Panc1 (cell line): ENCODE results near the gene MED13L. TPM values are rescaled to one million over a fixed set of nuclear protein-coding genes. Genes with fewer than 3 reads are reported as not detected.

Source experiments
- ATAC-seq: fragments of 200-7000 bp; cut with Tn5 transposase; 2 replicates; pipeline ENCODE4 v1.9.1; 2020; ENCODE audit warnings: mild to moderate bottlenecking, moderate library complexity
- BruUV-seq: library from RNA; stranded (reverse); fragments of 400-500 nt; replicated peaks from 2 replicates; lab custom pipeline; 2021; lab: Mats Ljungman, UMichigan
- CTCF ChIA-PET: fragments of 300-600 bp; sonication (Branson Sonifier 250); formaldehyde crosslinking; loops from one replicate; lab custom pipeline; 2022; ENCODE audit warnings: antibody characterized with exemption; lab: Charles Lee
- POLR2A ChIA-PET: fragments of 300-600 bp; sonication (Branson Sonifier 250); formaldehyde crosslinking; loops from one replicate; lab custom pipeline; 2022; ENCODE audit warnings: antibody characterized with exemption; lab: Charles Lee
- DNase-seq: peaks from one replicate; pipeline ENCODE4 v3.0.0-alpha.2; 2010; ENCODE audit warnings: low read depth, low spot score
- H3K27ac ChIP-seq: 2 replicates; pipeline ENCODE4 v1.5.1; 2011; ENCODE audit warnings: mild to moderate bottlenecking, low read length, inconsistent platforms
- H3K27me3 ChIP-seq: fragments of 200-500 bp; sonication (Bioruptor generic); 2 replicates; pipeline ENCODE4 v1.6.0; 2014; ENCODE audit warnings: low read length, inconsistent platforms; ENCODE audit not compliant: control insufficient read depth, insufficient read depth
- H3K36me3 ChIP-seq: fragments of 200-500 bp; sonication (Bioruptor generic); 2 replicates; pipeline ENCODE4 v1.5.1; 2014; ENCODE audit warnings: inconsistent platforms, mild to moderate bottlenecking, low read length, moderate library complexity; ENCODE audit not compliant: control insufficient read depth, insufficient read depth
- H3K4me1 ChIP-seq: 2 replicates; pipeline ENCODE4 v1.5.1; 2011; ENCODE audit warnings: inconsistent platforms, mild to moderate bottlenecking, low read length, moderate library complexity; ENCODE audit not compliant: control insufficient read depth, insufficient read depth
- H3K4me3 ChIP-seq, 2 experiments: 2 replicates each; pipeline ENCODE4 v1.5.1; 2011 to 2012; ENCODE audit warnings: low read depth in 2 of 2, low read length in 2 of 2, mild to moderate bottlenecking in 2 of 2, inconsistent platforms in 1 of 2, moderate library complexity in 1 of 2
- H3K9me3 ChIP-seq: fragments of 200-500 bp; sonication (Bioruptor generic); 2 replicates; pipeline ENCODE4 v1.5.1; 2014; ENCODE audit warnings: low read depth, mild to moderate bottlenecking, inconsistent platforms, low read length, moderate library complexity; ENCODE audit not compliant: control insufficient read depth, insufficient read depth
- CTCF ChIP-seq: fragments of 450-650 bp; IDR thresholded peaks from 2 replicates; pipeline ENCODE4 v1.5.1; 2017; ENCODE audit warnings: mild to moderate bottlenecking
- POLR2AphosphoS5 ChIP-seq: IDR thresholded peaks from 2 replicates; pipeline ENCODE4 v1.6.1; 2012; ENCODE audit warnings: mild to moderate bottlenecking, low read depth, low read length, moderate library complexity
- REST ChIP-seq, 2 experiments: IDR thresholded peaks; 2 replicates each; pipeline ENCODE4 v1.6.1; 2011 to 2012; ENCODE audit warnings: low read depth in 2 of 2, control low read depth in 1 of 2, low read length in 1 of 2, mild to moderate bottlenecking in 1 of 2, moderate library complexity in 1 of 2; ENCODE audit not compliant: insufficient read depth in 1 of 2
- SIN3A ChIP-seq: IDR thresholded peaks from 2 replicates; pipeline ENCODE4 v1.6.1; 2012; ENCODE audit warnings: low read depth, mild to moderate bottlenecking, low read length, moderate library complexity, borderline replicate concordance; ENCODE audit not compliant: insufficient read depth
- TCF7L2 ChIP-seq: IDR thresholded peaks from 2 replicates; pipeline ENCODE4 v1.6.1; 2011; ENCODE audit warnings: mild to moderate bottlenecking, low read depth, low read length, inconsistent platforms
- in situ Hi-C: cut with HindIII; loops from 2 replicates; pipeline ENCODE4 v1.10.0; 2016; ENCODE audit warnings: low sequenced_read_pairs, low pct_unique_long_range_greater_than_20kb
- intact Hi-C: fragments of 100-400 bp; cut with micrococcal nuclease; formaldehyde crosslinking; loops from one replicate; pipeline ENCODE4 v1.10.0; 2022; ENCODE audit not compliant: unreplicated experiment
- total RNA-seq: library from RNA; stranded (reverse); gene quantifications from one replicate; pipeline ENCODE4 v1.2.1, GENCODE V29; 2021; ENCODE audit not compliant: unreplicated experiment

MED13L gene
- total RNA-seq, 1 experiment from 2014 or later, result 170 TPM

GRCh38 chr12:116319233-116319897 is 41.9 kb upstream of the MED13L start:
- 0 out of 2 replicates have a peak overlapping the region, but pooled peaks have one; percentile 13 for H3K27ac ChIP-seq
- no peak for DNase-seq
- H3K9me3 ChIP-seq, result no peaks in the 10 kb centered on the region
- ATAC-seq, result no peak
- in situ Hi-C loops (no loop called here), intact Hi-C loops (no loop called here)
- H3K4me1 ChIP-seq, result no peaks in the 10 kb centered on the region
- CTCF ChIA-PET, result no interaction called here
- POLR2A ChIA-PET, result no interaction called here
- H3K27me3 ChIP-seq, result no peaks in the 10 kb centered on the region
- H3K36me3 ChIP-seq, result no peaks in the 10 kb centered on the region
- no peak for TF ChIP-seq TCF7L2
- no peak for TF ChIP-seq REST (IDR thresholded peaks at IDR 0.05; ENCODE audit: insufficient read depth in 1 of 2, low read depth in 2 of 2, low read length in 1 of 2)
- TF ChIP-seq POLR2AphosphoS5, result no peak
- no peak for TF ChIP-seq SIN3A
- no peak for TF ChIP-seq CTCF
- BruUV-seq, result no TSS peak
- H3K4me3 ChIP-seq, result no peak overlapping the region

- intact Hi-C loops (no loop called here), in situ Hi-C loops (no loop called here)
- ATAC-seq (no peak), DNase-seq (no peak)
- CTCF ChIA-PET, result no interaction called here
- no peaks in the 10 kb centered on the region for H3K9me3 ChIP-seq
- no peaks in the 10 kb centered on the region for H3K36me3 ChIP-seq
- no TSS peak for BruUV-seq
- H3K4me3 ChIP-seq, result no peak overlapping the region
- H3K27me3 ChIP-seq, result no peaks in the 10 kb centered on the region
- POLR2A ChIA-PET, result no interaction called here
- H3K4me1 ChIP-seq, result no peaks in the 10 kb centered on the region
- no peak overlapping the region for H3K27ac ChIP-seq
- no peak for TF ChIP-seq REST (IDR thresholded peaks at IDR 0.05; ENCODE audit: insufficient read depth in 1 of 2, low read depth in 2 of 2, low read length in 1 of 2)
- no peak for TF ChIP-seq CTCF
- no peak for TF ChIP-seq TCF7L2
- no peak for TF ChIP-seq POLR2AphosphoS5
- no peak for TF ChIP-seq SIN3A
Observed at GRCh38 chr12:116318576-116319232, 41.2 kb upstream of the MED13L start.
